GM21515 (cell line): Measurements from ENCODE around the gene FSTL5.

ENCODE experiments used
- ATAC-seq: cut with Tn5 transposase; IDR thresholded peaks from one replicate; pipeline ENCODE4 v1.9.1; 2021; ENCODE audit not compliant: unreplicated experiment

Gene FSTL5

DNA sequence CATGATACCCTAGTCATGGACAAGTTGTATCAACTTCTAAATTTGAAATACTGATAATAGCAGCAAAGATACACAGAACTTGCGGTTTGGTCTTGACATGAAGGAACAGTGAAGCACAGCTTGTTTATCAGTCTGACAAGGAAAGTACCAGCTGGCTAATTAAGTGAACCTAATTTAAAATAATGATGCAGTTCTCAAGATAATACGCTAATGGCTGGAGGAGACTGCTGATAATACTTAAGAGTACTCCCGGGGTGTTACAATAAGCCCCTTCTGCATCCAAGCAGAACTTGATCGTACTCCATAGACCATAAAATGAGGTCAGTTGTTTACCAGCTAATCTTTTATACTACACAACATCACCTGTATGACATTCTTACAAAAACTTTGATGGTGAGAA lies 697.5 kb downstream of the FSTL5 start:
- no peak for ATAC-seq

DNA sequence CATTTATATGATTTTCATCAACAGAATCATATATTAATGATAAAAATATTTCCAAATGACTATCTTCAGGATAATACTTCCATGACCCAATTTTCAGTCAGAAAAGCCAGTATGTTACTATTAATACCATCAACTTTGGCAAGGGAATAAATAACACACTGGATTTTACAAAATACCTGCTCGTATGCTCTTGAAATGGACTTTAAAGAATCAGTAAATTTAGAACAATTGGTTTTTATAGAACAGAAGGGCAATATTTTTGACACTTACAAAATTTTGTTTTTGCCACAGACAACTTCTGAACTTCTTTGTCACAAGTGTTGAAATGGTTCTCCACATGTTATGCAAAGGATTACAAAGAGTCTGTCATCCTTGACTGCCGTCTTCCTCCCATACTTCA lies 700.4 kb downstream of the FSTL5 start:
- ATAC-seq, result no peak

DNA sequence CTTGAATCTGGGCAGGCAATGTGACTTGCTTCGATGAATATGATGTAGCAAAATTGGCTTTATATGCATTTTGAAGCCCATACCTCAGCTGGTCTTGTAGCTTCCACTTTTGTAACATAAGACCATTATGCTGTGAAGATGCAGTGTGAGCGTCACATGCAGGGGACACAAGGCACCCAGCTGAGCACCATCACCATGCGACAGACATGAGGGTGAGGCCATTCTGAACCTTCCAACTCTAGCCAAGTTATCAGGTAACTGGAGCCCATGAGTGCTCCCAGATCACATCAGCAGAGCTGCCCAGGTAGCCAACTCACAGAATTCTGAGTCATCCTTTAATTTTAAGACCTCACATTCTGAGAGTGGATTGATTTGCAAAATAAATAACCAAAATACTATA lies 705.9 kb downstream of the FSTL5 start:
- ATAC-seq, result no peak

DNA sequence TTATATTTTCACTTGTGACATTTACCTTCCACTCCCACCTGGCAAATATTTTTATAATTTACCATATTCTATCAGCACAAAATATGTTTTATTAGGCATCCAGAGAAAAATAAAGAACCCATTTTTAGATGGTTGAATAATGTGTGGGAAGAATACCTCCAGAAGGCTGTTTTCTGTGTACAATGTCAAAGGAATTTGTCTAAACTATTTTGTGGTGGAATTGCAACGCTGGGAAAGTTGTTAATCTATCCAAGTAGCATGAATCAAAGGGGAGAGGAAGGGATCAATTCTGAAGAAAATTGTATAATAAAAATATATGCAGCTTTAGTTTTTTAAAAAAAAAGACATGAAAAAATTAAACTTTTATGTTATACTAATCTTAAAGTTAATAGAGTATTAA lies 706.5 kb downstream of the FSTL5 start:
- ATAC-seq, result no peak

- no peak for ATAC-seq
Measured at GRCh38 chr4:161454860-161455259, 708.9 kb downstream of the FSTL5 start.

- ATAC-seq, result no peak
Measured at GRCh38 chr4:161448550-161449180, 715.1 kb downstream of the FSTL5 start.

- no peak for ATAC-seq
Measured at GRCh38 chr4:161444626-161445025, 719.2 kb downstream of the FSTL5 start.

- no peak for ATAC-seq
Measured at GRCh38 chr4:161442921-161443320, 720.9 kb downstream of the FSTL5 start.

GRCh38 chr4:161438096-161438495 lies 725.7 kb downstream of the FSTL5 start:
- no peak for ATAC-seq

DNA sequence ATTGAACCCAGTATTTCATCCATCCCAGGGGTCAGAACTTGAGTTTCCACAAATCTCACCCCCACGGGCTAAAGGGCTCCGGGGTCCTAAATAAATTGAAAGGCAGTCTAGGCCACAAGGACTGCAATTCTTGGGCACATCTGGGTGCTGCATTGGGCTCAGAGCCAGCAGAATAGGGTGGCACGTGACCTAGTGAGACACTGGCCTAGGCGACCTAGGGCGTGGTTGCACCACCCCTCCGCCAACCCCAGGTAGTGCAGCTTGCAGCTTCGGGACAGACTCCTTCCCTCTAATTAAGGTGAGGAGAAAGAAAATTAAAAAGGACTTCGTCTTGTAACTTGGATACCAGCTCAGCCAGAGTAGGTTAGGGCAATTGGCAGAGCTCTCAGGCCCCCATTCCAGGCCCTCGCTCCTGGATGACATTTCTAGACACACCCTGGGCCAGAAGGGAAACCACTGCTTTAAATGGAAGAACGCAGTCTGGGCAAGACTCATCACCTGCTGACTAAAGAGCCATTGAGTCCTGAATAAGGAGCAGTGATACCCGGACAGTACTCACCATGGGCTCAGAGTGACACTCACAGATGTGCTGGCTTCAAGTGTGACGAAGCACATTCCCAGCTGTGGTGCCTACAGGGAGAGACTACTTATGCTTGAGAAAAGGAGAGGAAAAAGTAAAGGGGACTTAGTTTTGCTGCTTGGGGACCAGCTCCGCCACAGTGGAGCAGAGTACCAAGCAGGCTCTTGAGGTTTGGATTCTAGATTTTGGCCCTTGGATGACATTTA lies 735.4 kb downstream of the FSTL5 start:
- ATAC-seq, result no peak

GRCh38 chr4:161419822-161420221 lies 744.0 kb downstream of the FSTL5 start:
- no peak for ATAC-seq

DNA sequence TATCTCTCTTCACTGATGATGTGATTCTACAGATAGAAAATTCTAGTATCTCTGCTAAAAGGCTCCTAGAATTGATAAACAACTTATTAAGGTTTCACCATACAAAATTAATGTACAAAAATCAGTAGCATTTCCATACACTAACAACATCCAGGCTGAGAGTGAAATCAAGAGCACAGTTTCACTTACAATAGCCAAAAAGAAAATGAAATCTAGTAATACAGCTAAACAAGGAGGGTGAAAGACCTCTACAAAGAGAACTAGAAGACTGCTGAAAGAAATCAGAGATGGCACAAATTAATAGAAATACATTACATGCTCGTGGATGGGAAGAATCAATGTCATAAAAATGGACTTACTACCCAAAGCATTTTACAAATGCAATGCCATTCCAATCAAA lies 751.9 kb downstream of the FSTL5 start:
- no peak for ATAC-seq

GRCh38 chr4:161404346-161405110 lies 759.3 kb downstream of the FSTL5 start:
- ATAC-seq, result no peak

DNA sequence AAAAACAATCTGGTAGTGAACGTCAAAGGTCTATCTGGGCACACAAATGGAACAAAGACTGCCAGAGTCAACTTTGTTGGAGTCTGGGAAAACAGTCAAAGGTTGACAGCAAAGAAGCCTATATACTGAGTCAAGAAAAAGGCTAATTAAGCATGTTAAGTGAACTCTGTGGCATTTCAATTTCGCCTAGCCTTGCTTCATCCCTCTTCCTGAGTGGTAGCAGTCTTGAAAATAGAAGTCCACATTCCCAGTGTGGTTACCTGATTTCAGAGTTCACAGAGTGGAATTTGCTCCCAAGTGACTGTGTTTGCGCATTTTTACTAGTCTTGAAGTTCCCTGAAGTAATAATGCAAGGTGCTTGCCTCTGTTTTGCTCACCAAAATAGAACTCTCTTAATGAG lies 760.0 kb downstream of the FSTL5 start:
- no peak for ATAC-seq

- ATAC-seq, result no peak
Measured at GRCh38 chr4:161393602-161394001, 770.2 kb downstream of the FSTL5 start.

- no peak for ATAC-seq
Measured at GRCh38 chr4:161382655-161383054, 781.1 kb downstream of the FSTL5 start.

DNA sequence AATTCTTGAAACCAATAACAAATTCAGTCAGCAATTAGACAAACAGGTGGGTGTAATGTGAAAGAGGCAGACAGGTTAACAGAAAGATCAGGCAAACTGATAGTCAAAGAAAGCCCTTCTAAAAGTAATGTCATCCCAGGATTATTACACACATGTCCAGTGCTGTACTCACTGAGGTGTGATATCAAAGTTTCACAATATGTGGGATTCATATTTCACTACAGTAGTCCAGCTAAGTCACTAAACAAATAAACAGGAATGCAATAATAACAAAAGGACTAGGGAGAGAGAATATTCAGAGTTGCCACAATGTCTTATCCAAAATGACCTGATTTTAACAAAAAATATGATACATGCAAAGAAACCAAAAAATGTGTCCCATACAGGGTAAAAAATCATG lies 787.5 kb downstream of the FSTL5 start:
- ATAC-seq, result no peak

DNA sequence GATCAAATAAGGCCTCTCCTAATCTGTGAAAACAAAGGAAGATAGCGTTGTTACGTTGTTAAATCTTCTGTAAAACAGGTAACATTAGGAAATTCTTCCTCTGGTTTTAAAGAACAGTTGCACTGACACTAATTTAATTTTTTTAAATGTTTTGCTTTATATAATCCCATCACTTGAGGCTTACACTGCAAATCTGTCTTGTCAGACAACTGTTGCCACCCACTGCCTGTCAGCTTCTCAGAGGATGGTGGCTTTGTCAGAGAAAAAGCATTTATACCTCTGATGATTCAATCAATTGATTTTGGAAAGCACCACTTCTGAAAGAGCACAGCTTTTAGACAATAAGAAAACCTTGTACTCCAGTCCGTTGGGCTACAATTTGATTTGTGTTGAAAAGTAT lies 799.1 kb downstream of the FSTL5 start:
- ATAC-seq, result no peak

GRCh38 chr4:161360982-161361381 lies 802.8 kb downstream of the FSTL5 start:
- ATAC-seq, result no peak

DNA sequence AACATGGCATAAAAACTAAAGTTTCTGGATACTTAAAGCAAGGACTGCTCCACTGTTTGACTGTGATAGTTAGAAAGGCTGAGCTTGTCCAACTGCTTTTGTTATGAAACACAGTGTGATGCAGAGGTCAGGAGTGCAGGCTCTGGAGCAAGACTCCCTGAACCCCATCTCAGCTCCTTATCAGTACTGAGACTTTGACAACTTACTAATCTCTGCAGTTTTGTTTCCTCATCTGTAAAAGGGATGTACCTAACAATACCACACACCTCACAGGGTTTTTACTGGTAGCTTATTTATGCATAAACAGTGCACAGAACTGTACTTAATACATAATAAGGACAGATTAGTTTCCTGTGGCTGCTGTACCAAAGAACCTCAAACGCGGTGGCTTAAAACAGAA lies 804.3 kb downstream of the FSTL5 start:
- no peak for ATAC-seq

GRCh38 chr4:161356351-161356750 lies 807.4 kb downstream of the FSTL5 start:
- ATAC-seq, result no peak

- no peak for ATAC-seq
Measured at GRCh38 chr4:161350946-161351345, 812.9 kb downstream of the FSTL5 start.
